ENCODE measurements around the gene CPNE2.

- TF ChIP-seq, protein P1, sequence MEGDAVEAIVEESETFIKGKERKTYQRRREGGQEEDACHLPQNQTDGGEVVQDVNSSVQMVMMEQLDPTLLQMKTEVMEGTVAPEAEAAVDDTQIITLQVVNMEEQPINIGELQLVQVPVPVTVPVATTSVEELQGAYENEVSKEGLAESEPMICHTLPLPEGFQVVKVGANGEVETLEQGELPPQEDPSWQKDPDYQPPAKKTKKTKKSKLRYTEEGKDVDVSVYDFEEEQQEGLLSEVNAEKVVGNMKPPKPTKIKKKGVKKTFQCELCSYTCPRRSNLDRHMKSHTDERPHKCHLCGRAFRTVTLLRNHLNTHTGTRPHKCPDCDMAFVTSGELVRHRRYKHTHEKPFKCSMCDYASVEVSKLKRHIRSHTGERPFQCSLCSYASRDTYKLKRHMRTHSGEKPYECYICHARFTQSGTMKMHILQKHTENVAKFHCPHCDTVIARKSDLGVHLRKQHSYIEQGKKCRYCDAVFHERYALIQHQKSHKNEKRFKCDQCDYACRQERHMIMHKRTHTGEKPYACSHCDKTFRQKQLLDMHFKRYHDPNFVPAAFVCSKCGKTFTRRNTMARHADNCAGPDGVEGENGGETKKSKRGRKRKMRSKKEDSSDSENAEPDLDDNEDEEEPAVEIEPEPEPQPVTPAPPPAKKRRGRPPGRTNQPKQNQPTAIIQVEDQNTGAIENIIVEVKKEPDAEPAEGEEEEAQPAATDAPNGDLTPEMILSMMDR (IDR thresholded peaks at IDR 0.05): no peak
- no peak for TF ChIP-seq POLR2AphosphoS5 (IDR thresholded peaks at IDR 0.05)
Observed at GRCh38 chr16:57118461-57119084, 26.2 kb downstream of the CPNE2 start.
